Brain microvascular endothelial cell (primary cell): Measurements from ENCODE around the gene GCN1.

Source experiments
- DNase-seq: peaks from one replicate; pipeline ENCODE4 v3.0.0-alpha.2; 2020
- H3K27ac ChIP-seq: fragments of 250-450 bp; sonication (Bioruptor Pico); 2 replicates; pipeline ENCODE4 v1.5.1; 2020; ENCODE audit warnings: mild to moderate bottlenecking, moderate library complexity
- H3K27me3 ChIP-seq: fragments of 250-450 bp; sonication (Bioruptor Pico); replicated peaks from 2 replicates; pipeline ENCODE4 v1.5.1; 2020; ENCODE audit warnings: mild to moderate bottlenecking
- H3K36me3 ChIP-seq: fragments of 250-450 bp; sonication (Bioruptor Pico); replicated peaks from 2 replicates; pipeline ENCODE4 v1.5.1; 2020; ENCODE audit warnings: mild to moderate bottlenecking
- H3K4me3 ChIP-seq: 2 replicates; pipeline ENCODE4 v1.5.1; 2011; ENCODE audit warnings: low read depth, mild to moderate bottlenecking, control low read depth, low read length, moderate library complexity
- CTCF ChIP-seq: IDR thresholded peaks from 2 replicates; pipeline ENCODE4 v1.5.1; 2011; ENCODE audit warnings: low read depth, mild to moderate bottlenecking, moderate library complexity, low read length, control low read depth, inconsistent platforms; ENCODE audit errors: missing control alignments
- in situ Hi-C: cut with HindIII; loops from 2 replicates; pipeline ENCODE4 v1.10.0; 2017; ENCODE audit warnings: low sequenced_read_pairs, low pct_ligation_motif_present

The GCN1 gene

GRCh38 chr12:120126635-120127005 lies 67.9 kb downstream of the GCN1 start:
- DNase-seq: no peak
- Histone ChIP-seq H3K4me3 (no peak overlapping the region), H3K27ac (no peak overlapping the region)

GRCh38 chr12:120125792-120126634 lies 68.5 kb downstream of the GCN1 start:
- H3K27me3 ChIP-seq: no peaks in the 10 kb centered on the region
- DNase-seq: no peak
- no peak overlapping the region for H3K27ac ChIP-seq
- in situ Hi-C loops: no loop called here
- TF ChIP-seq CTCF: no peak
- H3K4me3 ChIP-seq: no peak overlapping the region
- peaks cover 52% of the 10 kb centered on the region for H3K36me3 ChIP-seq

More at GRCh38 chr12:120126635-120127005, 67.9 kb downstream of the GCN1 start:
- Histone ChIP-seq H3K27me3 (no peaks in the 10 kb centered on the region), H3K36me3 (peaks cover 58% of the 10 kb centered on the region)
- in situ Hi-C loops: no loop called here
- no peak for TF ChIP-seq CTCF

- DNase-seq: no peak
- no peak overlapping the region for H3K27ac ChIP-seq
- no peak for TF ChIP-seq CTCF
- H3K36me3 ChIP-seq: peaks cover 42% of the 10 kb centered on the region
- H3K27me3 ChIP-seq: no peaks in the 10 kb centered on the region
- H3K4me3 ChIP-seq: no peak overlapping the region
- in situ Hi-C loops: no loop called here
Measured at GRCh38 chr12:120125029-120125428, 69.5 kb downstream of the GCN1 start.

GRCh38 chr12:120121766-120122293 lies 72.7 kb downstream of the GCN1 start:
- no peak for DNase-seq
- H3K27me3 ChIP-seq: no peaks in the 10 kb centered on the region
- no peak overlapping the region for H3K27ac ChIP-seq
- in situ Hi-C loops: no loop called here
- peaks cover 13% of the 10 kb centered on the region for H3K36me3 ChIP-seq
- no peak for TF ChIP-seq CTCF
- H3K4me3 ChIP-seq: no peak overlapping the region

- in situ Hi-C loops: no loop called here
- no peak for TF ChIP-seq CTCF
- no peak for DNase-seq
- peaks cover 8% of the 10 kb centered on the region for H3K36me3 ChIP-seq
- H3K4me3 ChIP-seq: no peak overlapping the region
- no peaks in the 10 kb centered on the region for H3K27me3 ChIP-seq
- H3K27ac ChIP-seq: no peak overlapping the region
Measured at GRCh38 chr12:120121343-120121742, 73.2 kb downstream of the GCN1 start.
